SU-DHL-6 (cell line): Measurements from ENCODE around the gene CFAP43.

Experiments
- H2AFZ ChIP-seq: fragments of 200-600 bp; sonication (generic); 2 replicates; pipeline ENCODE4 v1.6.1; 2014; ENCODE audit warnings: low read depth, mild to moderate bottlenecking, moderate library complexity, mixed read lengths, antibody characterized with exemption, low read length; ENCODE audit not compliant: severe bottlenecking
- H3F3A ChIP-seq: fragments of 200-600 bp; shearing (Covaris generic); 2 replicates; pipeline ENCODE4 v1.6.0; 2016; ENCODE audit warnings: antibody characterized with exemption, mild to moderate bottlenecking; ENCODE audit not compliant: insufficient read depth
- H3K27ac ChIP-seq: fragments of 200-600 bp; sonication (generic); 2 replicates; pipeline ENCODE4 v1.5.1; 2016; ENCODE audit warnings: low read depth, mild to moderate bottlenecking, low read length, moderate library complexity, mixed read lengths
- H3K27me3 ChIP-seq: fragments of 200-600 bp; sonication (generic), shearing (Covaris generic); 2 replicates; pipeline ENCODE4 v1.6.0; 2014; ENCODE audit warnings: mild to moderate bottlenecking, low read length
- H3K36me3 ChIP-seq: fragments of 200-600 bp; sonication (generic); 2 replicates; pipeline ENCODE4 v1.6.1; 2014; ENCODE audit warnings: mild to moderate bottlenecking, low read length, mixed read lengths
- H3K4me2 ChIP-seq: fragments of 300-600, 200-600 bp; shearing (Covaris generic), sonication (generic); 2 replicates; pipeline ENCODE4 v1.6.0; 2014; ENCODE audit warnings: low read length, low read depth, mild to moderate bottlenecking; ENCODE audit not compliant: poor library complexity, severe bottlenecking
- H3K4me3 ChIP-seq: fragments of 200-600 bp; sonication (generic); 2 replicates; pipeline ENCODE4 v1.5.1; 2014; ENCODE audit warnings: antibody characterized with exemption, low read length, mild to moderate bottlenecking, mixed read lengths; ENCODE audit not compliant: insufficient read depth, poor library complexity, severe bottlenecking
- H3K79me2 ChIP-seq: fragments of 200-600 bp; sonication (generic); 2 replicates; pipeline ENCODE4 v1.6.1; 2014; ENCODE audit warnings: mild to moderate bottlenecking, low read length, moderate library complexity; ENCODE audit not compliant: insufficient read depth
- H3K9ac ChIP-seq: fragments of 200-600 bp; sonication (generic); 2 replicates; pipeline ENCODE4 v1.7.0; 2014; ENCODE audit warnings: mild to moderate bottlenecking, low read length
- H3K9me2 ChIP-seq: fragments of 200-600 bp; sonication (generic); replicated peaks from 2 replicates; pipeline ENCODE4 v1.6.1; 2014; ENCODE audit warnings: low read length; ENCODE audit not compliant: insufficient read depth
- H3K9me3 ChIP-seq: fragments of 200-600 bp; sonication (generic); 2 replicates; pipeline ENCODE4 v1.6.1; 2014; ENCODE audit warnings: low read length, mixed read lengths; ENCODE audit not compliant: insufficient read depth
- H4K20me1 ChIP-seq: fragments of 200-600 bp; sonication (generic); 2 replicates; pipeline ENCODE4 v1.6.1; 2014; ENCODE audit warnings: low read depth, mild to moderate bottlenecking, antibody characterized with exemption, low read length, moderate library complexity, mixed read lengths
- CTCF ChIP-seq: fragments of 200-600 bp; sonication (generic); IDR thresholded peaks from one replicate; pipeline ENCODE4 v1.5.1; 2017; ENCODE audit warnings: antibody characterized with exemption, mild to moderate bottlenecking, low read length, moderate library complexity; ENCODE audit not compliant: insufficient read depth, poor library complexity, severe bottlenecking
- EZH2phosphoT487 ChIP-seq: fragments of 200-600 bp; sonication (generic), shearing (Covaris generic); conservative IDR thresholded peaks from 2 replicates; pipeline ENCODE4 v1.6.1; 2018; ENCODE audit warnings: mild to moderate bottlenecking, antibody characterized with exemption, low read length, moderate library complexity, mixed read lengths

CFAP43 gene

GRCh38 chr10:104273899-104274575, 41.9 kb upstream of the CFAP43 start:
- Histone ChIP-seq H3K4me2 (no peak overlapping the region), H4K20me1 (no peaks in the 10 kb centered on the region), H3K27ac (no peak overlapping the region), H3K36me3 (no peaks in the 10 kb centered on the region), H3K9ac (no peak overlapping the region), H3K9me2 (no peaks in the 10 kb centered on the region), H3K4me3 (no peak overlapping the region), H3K79me2 (no peaks in the 10 kb centered on the region), H3K9me3 (no peaks in the 10 kb centered on the region), H3K27me3 (no peaks in the 10 kb centered on the region), H2AFZ (no peak overlapping the region), H3F3A (no peaks in the 10 kb centered on the region)
- TF ChIP-seq EZH2phosphoT487: no peak
- TF ChIP-seq CTCF: no peak

GRCh38 chr10:104273286-104273685, 41.1 kb upstream of the CFAP43 start:
- Histone ChIP-seq H3K9ac (no peak overlapping the region), H3K4me2 (no peak overlapping the region), H3K79me2 (peaks cover 4% of the 10 kb centered on the region), H3K9me3 (no peaks in the 10 kb centered on the region), H3K9me2 (no peaks in the 10 kb centered on the region), H3K27me3 (no peaks in the 10 kb centered on the region), H3K27ac (no peak overlapping the region), H4K20me1 (no peaks in the 10 kb centered on the region), H3K4me3 (no peak overlapping the region), H3K36me3 (no peaks in the 10 kb centered on the region), H2AFZ (no peak overlapping the region), H3F3A (no peaks in the 10 kb centered on the region)
- TF ChIP-seq EZH2phosphoT487 (no peak), CTCF (no peak)

- Histone ChIP-seq H3K27me3 (no peaks in the 10 kb centered on the region), H2AFZ (peak within 1 kb of the TSS; percentile 97), H3K9ac (peak within 1 kb of the TSS; percentile 87), H3K9me2 (no peaks in the 10 kb centered on the region), H3K27ac (peak within 1 kb of the TSS; percentile 60), H3K4me3 (peak within 1 kb of the TSS; percentile 99), H3K79me2 (peaks cover 45% of the 10 kb centered on the region), H3F3A (no peaks in the 10 kb centered on the region), H3K36me3 (no peaks in the 10 kb centered on the region), H3K4me2 (peak within 1 kb of the TSS; percentile 83), H4K20me1 (no peaks in the 10 kb centered on the region), H3K9me3 (no peaks in the 10 kb centered on the region)
- TF ChIP-seq EZH2phosphoT487: no peak
- no peak for TF ChIP-seq CTCF
These were observed 36.8 kb upstream of the CFAP43 start, which contains the start of gene GSTO2 for GRCh38 chr10:104268713-104269645. GSTO2 (plus strand) TSS chr10:104269184; CDS start chr10:104274916, 5,732 bp downstream.
